ENCODE data around the gene CSRNP3.

- no peak for TF ChIP-seq POLR2A (IDR thresholded peaks at IDR 0.05; ENCODE audit: low read depth, low read length)
- no peak for TF ChIP-seq POLR2AphosphoS5 (IDR thresholded peaks at IDR 0.05; ENCODE audit: low read depth, low read length)
Measured at GRCh38 chr2:165566008-165566407, 96.5 kb downstream of the CSRNP3 start.
